GM23248 (cell line): ENCODE measurements around the gene TMEM150B.

Experiments used
- EZH2 ChIP-seq: fragments of 200-600 bp; sonication (generic); IDR thresholded peaks from 2 replicates; pipeline ENCODE4 v1.6.1; 2018; ENCODE audit warnings: antibody characterized with exemption, mild to moderate bottlenecking; ENCODE audit not compliant: insufficient read depth, poor library complexity, severe bottlenecking
- EZH2phosphoT487 ChIP-seq: fragments of 200-600 bp; sonication (generic); IDR thresholded peaks from 2 replicates; pipeline ENCODE4 v1.6.1; 2018; ENCODE audit warnings: antibody characterized with exemption, moderate library complexity, mild to moderate bottlenecking, low read depth; ENCODE audit not compliant: insufficient read depth

- TF ChIP-seq EZH2phosphoT487 (no peak), EZH2 (no peak)
Measured at GRCh38 chr19:55339889-55340783, 15.0 kb upstream of the TMEM150B start.
